LHCN-M2 (cell line): ENCODE results near the gene MYF5. TPM values are rescaled to one million over a fixed set of nuclear protein-coding genes. Genes with fewer than 3 reads are reported as not detected.

ENCODE experiments used
- DNase-seq: peaks from one replicate; pipeline ENCODE4 v3.0.0-alpha.2; 2012; ENCODE audit warnings: low read depth
- total RNA-seq: library from RNA; depleted of rRNA; stranded (reverse); fragments of >200 nt; gene quantifications from 2 replicates; pipeline ENCODE4 v1.2.3, GENCODE V29; 2014

The MYF5 gene
- total RNA-seq, 1 experiment from 2014 or later = 628 TPM

DNA sequence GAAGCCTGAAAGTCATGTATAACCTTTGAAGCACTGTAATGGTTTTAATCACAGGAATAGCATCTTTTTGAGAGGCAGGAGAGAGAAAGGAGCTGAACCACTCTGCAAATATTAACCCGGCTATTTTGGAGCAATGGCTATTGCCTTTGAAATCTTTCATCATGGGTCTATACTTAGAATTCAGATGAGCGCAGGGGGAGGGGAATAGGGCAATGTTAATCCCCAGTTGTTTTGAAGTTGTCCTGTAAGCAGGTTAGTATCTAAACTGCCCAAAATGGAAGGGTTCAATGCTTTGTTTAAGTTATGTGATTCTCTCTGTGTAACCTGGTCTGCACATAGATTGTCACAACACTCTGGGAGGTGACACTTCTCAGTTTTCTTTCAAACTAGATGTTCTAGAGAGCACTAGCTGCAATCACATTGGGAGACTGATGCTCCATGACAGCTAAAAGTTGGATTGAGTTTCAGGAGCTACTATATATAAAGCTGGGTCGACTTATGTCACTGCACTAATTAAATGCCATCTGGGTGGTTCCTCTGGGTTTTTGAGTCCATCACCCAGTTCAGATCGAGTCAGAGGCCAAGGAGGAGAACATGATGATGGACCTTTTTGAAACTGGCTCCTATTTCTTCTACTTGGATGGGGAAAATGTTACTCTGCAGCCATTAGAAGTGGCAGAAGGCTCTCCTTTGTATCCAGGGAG, 9.4 kb upstream of the MYF5 start, which contains the start of gene MYF6:
TSS of gene MYF6 (plus strand) at position 509 of the 704 bp plus-strand sequence. CDS start at position 595, 86 bp downstream.
- DNase-seq = peak; percentile 44

DNA sequence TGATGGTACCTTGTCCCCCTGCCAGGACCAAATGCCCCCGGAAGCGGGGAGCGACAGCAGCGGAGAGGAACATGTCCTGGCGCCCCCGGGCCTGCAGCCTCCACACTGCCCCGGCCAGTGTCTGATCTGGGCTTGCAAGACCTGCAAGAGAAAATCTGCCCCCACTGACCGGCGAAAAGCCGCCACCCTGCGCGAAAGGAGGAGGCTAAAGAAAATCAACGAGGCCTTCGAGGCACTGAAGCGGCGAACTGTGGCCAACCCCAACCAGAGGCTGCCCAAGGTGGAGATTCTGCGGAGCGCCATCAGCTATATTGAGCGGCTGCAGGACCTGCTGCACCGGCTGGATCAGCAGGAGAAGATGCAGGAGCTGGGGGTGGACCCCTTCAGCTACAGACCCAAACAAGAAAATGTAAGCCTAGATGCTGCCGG, 8.9 kb upstream of the MYF5 start:
- no peak for DNase-seq

DNA sequence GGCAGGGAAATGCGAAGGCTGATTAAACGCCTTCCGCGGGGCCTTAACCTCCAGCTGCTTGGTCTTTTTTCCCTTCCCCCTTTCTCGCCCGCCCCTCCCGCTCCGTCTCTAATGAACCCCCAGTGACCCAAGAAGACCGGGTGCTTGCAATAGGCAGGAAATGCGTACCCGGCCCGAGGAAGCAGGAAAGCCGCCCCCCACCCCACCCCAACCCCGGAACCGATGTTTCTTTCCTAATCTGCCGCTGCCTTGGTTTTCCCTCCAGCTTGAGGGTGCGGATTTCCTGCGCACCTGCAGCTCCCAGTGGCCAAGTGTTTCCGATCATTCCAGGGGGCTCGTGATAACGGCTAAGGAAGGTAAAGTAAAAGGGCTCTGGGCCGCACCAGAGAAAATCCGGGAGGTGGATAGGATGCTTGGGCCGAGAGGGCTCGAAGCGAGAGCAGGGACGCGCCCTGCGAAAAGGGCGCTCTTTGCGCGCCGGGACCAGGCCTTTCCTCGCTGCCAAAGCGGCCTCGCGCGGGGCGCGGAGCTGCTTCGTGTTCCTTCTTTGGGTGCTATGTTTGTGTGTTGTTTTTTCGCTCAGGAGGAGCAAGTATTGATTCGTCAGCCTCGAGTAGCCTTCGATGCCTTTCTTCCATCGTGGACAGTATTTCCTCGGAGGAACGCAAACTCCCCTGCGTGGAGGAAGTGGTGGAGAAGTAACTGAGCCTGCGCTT, 8.3 kb upstream of the MYF5 start:
- peak; percentile 91 for DNase-seq

DNA sequence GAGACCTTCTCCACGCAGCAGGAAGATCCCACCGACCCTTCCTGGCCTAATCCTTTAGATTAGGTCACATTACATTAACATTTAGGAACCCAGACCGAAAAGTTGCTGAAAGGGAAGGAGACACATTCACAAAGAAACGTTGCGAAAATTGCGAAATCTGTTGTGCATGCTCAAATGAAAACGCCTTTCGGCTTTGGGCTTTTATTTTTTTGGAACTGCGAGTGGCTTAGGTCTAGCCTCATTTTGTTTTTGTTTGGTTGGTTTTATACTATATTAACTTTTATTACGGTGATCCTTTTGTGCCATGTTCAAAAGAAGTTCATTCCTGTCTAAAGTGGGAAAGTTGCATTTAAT, 7.8 kb upstream of the MYF5 start:
- DNase-seq = no peak

DNA sequence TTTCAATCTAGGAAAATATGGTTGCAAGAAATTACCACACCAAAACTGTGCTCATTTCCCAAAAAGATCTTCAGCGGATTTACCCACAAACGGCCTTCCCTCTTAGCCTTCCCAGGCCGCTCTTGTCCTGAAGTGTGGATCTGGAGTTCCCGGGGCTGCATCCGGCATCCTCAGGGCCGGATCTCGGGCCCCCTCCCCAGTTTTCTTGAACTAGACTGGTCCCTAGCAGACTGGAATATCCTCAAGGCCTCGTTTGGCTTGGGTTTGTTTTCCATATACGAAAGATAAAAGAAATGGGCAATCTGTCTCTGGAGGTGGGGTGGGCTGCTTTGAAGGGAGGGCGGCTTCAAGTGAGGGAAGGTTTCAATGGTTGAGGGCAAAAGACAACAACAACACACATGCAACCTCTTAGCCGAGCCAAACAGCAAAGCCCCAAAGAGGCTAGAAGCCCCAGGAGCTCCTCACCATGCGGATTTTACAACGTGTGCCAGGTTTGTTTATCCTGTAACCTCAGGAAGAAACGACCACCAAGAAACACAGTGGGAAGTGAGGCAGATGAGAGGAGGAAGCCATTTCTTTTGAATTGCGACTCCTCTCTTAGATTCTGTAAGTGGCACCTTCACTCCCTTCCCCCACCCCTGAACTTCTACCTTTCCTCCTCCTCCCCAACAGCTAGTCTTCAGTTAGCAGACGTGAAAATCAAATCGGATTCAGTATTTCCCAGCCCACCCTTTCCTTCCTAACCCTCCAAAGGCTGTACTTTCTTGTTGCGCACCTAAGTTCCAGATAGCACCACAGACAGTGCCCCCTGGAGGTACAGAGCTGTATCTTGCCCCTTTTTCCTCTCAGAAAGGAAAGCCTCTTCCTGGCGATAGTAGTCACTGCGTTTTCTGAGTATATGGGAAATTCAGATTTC, 6.6 kb upstream of the MYF5 start:
- DNase-seq = peak; percentile 94

DNA sequence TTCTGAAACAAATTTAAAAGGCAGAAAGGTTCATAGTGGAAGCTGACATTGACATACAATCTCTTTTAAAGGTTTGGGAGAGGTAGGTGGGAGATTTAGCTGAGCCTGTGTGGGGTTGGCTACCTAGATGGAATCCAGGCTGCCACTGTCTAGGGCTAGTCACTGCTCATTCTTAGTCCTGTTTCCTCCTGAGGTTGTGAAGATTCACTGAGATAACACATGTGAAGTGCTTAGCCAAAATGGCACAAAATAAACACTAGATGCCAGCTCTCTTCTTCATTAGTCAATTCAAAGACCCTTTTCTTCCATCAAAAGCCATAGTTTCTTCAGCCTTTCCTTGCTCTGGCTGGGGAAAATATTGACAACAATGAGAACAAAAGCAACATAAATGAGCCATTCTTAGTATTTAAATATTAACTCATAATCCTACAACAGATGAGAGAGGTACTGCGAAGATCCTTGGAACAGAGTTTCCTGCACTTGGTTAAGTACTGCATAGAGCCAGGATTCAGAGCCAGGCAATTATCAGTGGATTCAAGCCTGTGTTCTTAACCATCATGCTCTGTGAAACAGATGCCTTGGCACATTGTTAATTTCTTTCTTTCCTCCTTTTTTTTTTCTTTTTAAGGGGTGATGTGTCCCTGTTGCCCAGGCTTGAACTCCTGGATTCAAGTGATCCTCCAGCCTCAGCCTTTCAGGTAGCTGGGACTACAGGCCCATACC, 5.8 kb upstream of the MYF5 start:
- peak; percentile 49 for DNase-seq

DNA sequence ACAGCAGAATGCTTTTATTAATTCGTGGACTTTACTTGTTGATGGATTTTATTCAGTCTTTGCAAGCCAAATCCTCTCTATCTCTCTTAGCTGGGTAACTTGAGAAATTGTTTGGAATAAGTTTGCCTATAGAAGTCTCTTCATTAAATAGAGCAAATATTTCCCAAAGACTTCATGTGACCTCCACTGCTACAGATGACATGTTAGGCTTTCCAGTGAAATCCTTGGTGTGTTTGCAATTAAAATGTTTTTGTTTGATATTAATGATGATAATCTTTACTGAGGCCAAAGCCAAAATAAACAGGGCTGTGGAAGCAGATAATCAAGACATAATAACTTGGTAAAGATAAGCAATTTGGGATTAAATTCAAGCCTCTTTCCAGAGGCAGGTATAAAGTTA, 4.8 kb upstream of the MYF5 start:
- peak; percentile 25 for DNase-seq

DNA sequence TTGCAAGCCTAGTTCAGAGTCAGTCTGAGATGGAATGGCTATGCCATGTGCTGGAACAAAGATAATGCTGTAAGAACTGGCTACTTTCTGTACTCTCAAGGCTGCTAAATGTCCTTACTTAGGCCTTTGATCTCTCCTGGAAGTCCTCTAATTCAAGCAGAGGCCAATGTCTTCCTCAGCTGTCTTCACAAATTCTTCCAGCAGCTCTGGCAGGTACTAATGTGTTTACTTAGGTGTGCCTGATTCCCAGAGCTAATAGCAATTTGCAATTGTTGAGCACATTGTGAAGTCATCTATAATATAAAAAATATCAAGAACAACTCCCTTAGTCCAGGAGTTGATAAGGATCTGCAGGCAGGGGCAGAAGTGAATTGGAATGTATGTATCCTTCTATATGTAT, 3.8 kb upstream of the MYF5 start:
- DNase-seq = peak; percentile 60

DNA sequence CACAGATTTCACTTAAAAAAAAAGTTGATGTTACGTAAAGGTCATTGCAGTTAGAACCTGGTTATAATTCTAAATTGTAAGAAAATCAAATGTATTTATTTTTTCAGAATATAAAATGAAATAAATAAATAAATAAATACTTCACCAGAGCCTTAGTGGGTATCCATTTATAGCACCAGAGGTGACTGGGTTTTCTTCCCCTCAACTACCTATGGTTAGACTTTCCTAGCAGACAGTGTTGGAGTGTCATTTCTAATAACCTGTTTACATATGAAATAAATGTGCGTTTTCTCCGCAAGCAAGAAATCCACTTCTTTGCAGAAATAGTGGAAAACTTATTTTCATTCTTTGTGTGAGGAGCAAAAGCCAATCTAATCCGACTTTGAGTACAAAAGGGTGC, 3.3 kb upstream of the MYF5 start:
- peak; percentile 50 for DNase-seq

DNA sequence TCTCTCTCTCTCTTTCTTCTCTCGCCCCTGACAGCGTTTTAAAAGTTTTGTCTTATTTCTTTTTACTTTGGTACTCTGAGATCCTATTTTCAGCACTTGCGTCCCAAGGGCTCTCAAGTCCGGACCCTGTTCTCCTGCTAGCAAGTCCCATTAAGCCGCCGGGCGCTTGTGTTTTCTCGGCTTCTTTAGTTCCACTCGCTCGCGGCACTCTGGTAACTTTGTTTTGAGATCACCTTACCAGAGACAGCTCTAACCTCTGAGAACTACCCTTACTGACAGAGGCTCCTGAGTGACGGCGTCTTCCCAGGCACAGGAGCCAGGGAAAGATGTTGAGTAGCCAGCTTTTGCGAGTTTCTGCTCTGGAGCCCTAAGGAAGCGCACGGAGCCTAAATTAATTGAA, 2.7 kb upstream of the MYF5 start:
- DNase-seq = peak; percentile 70

DNA sequence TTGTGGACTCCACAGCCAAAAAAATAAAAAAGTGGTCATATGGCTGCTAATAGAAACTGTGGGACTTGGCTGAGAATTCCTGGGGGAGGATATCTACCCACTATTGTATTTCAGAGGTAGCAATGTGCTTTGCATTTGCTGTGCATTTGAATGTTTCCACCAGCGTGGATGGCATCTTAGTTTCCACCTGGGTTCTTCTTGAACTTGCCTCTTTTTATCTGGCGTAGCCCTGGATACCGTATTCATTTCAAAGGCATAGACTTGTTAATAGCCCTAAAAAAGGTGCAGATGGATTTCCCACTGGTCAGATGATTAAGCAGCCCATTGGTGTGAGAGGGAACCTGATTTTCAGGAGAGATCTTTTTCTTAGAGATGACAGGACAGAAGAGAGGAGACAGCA, 1.9 kb upstream of the MYF5 start:
- DNase-seq = peak; percentile 64

DNA sequence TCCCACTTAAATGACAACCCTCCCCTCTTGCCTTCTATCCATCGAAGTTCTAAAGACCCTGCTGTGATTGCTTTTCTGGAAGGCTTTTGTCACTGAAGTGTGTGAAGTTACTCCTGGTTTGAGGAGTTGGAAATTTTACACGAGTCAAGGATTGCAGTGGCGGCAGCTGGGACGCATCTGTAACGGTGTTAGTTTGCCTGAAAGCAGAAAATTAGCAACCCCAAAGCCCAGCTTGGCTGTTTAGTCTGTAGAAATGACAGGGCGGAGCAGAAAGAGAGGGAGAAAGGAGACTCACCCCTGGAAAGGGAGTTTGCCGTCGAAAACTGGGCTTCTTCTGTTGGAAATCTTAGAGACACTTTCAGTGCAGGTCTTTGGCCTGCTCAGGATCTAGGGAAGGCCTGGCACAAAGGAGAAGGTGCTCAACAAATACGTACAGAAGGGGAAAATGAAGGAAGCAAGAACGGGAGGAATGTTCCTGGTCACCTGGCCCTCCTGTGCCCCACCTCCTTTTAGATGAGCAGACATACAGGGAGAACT, 931 bp upstream of the MYF5 start:
- DNase-seq = peak; percentile 68

DNA sequence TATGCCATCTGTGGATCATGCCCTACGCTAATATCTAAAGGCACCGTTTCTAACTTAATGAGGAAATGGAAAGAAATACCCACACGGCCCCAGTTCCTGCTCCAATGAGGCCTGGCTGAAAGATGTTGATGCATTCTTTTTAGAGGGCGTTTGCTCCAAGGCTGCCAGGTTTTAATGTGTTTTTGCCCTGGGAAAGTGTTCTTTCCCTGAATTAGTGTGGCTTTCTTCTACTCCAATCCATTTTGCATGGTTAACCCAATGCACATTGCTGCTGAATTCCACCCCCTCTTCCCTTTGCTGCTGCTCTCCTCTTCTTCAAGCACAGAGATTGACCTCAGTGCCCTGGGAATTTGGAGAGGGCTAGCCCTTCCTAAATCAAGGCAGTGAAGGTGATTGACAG, 1.1 kb downstream of the MYF5 start:
- peak; percentile 34 for DNase-seq

DNA sequence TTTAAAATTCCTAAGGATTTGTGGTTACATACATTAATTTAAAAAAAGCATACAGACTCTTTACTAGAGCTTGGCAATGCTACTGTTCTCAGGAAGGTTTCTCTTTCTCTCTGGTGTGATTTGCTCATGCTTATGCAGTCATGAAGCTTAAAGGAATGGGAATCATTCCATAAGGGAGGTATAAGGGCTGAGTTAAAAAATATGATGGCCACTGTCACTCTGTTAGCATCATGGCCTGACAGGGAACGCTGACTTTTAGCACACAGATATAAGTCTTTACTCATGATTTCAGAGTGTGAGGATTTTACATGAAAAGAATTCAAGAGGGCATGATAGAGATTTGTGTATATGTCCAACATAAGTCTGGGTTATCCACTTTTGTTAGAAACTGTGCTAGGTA, 3.8 kb downstream of the MYF5 start:
- peak; percentile 56 for DNase-seq

DNA sequence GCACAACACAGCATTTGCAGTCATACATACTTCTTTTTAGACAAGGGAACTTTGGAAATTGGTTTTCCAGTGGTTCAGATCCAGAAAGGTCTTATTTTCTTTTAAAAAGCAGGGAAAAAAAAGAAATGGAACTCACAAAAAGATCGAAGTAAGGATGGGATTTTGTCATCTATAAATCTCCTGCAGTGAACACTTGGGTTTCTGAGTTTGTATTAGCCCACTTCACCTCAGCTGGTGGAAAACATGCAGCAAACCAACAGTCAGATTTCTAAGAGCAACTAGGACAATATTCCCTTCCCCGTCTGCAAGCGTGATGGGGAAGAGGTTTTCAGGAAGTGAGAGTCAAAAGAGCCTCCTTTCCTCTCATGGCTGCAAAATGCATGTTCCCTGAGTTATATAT, 4.6 kb downstream of the MYF5 start:
- DNase-seq = peak; percentile 54

DNA sequence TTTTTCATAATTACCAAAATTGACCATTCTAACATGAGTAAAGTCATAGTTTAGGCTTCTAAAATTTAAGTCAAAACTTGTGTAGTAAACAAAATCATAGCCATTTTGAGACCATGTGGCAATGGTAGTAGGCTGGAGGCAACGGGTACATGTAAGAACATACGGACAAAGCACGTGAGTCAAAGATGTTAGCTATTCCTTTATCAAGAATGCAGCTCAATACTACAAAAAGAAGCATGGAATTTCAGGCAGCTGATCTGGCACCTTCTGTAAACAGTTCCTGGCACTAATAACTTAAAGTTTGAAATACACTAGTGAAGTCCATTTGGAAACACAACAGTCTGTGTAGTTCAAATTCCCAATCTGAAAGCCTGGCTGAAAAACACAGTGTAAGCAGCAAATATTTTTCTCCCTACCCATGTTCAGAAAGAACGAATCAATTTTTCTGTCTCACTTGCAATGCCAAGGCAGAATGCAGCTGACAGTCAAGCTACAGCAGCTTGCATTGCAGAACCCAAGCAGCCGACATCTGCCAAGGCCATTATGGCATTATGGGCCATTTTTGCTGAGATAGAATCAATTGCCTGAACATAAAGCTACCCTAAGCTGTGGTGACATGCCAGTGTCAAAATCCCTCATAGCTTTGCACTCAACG, 29.3 kb downstream of the MYF5 start:
- DNase-seq = no peak

DNA sequence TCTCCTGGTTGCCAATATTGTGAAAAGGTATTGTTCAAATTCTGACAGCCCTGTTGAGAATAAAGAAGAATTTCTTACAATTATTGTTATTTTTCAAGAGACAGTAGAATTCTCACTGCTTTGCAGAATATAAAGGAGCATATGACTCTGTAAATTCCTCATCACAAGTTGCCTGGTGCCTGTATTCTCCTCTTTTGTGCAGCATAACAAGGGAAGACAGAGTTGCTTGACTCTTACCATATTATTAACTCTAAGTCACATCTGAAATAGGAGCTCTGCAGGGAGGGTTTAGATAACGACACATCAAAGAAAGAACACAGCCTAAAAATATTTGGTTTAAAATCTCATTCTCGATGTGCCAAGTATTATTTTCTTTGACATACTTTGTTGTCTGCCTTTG, 31.1 kb downstream of the MYF5 start:
- no peak for DNase-seq

DNA sequence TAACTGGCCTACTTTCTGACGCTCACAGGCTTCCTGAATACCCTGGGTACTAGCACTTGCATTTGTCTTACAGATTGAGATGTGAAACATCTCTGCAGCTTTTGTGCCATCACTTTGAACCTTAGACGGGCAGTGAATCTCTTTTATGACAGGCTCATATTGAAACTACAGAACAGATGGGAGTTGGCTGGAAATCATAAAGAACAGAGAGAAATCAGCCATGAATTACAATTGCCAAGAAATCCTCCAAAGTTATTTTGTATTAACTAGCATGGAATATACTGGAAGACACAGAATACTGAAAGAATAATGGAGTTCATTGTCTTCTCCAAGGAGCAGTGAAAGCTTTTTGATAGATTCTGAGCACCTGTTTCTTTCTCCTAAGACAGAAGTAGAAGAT, 32.7 kb downstream of the MYF5 start:
- DNase-seq = no peak

DNA sequence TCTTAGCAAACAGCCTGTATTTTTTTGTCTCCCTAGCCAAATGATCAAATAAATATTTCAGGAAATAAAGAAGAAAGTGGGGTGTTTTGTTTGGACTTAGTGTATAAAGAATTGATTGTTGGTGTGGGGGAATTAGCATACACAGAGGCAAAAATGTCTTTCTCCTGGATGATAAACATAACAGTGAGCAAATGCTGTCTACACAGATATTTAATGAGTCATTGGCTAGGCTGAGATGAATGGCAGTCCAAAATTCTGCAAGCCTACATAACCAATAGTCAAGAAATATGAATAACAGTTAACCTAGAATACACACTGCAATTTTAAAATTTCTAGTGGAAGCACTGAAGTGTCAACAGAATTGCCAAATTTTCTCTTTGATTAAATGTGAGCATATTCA, 35.8 kb downstream of the MYF5 start:
- DNase-seq = no peak

DNA sequence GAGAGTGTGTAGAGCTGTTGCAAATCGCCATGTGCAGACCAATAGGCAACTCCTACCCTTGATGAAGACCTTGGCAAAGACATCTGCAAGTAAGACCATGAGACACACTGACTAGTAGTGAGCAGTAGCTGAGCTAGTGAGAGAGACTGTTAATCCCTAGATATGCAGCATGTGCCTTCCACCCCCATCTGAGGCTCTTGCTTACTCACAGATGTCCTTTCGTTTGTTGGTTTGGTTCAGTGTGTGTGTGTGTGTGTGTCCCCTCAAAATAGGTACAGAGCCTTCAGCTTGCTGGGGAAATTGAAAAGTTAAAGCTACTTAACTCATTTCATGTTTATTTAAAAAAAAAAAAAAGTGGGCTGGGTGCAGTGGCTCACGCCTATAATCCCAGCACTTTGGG, 37.6 kb downstream of the MYF5 start:
- DNase-seq = no peak

DNA sequence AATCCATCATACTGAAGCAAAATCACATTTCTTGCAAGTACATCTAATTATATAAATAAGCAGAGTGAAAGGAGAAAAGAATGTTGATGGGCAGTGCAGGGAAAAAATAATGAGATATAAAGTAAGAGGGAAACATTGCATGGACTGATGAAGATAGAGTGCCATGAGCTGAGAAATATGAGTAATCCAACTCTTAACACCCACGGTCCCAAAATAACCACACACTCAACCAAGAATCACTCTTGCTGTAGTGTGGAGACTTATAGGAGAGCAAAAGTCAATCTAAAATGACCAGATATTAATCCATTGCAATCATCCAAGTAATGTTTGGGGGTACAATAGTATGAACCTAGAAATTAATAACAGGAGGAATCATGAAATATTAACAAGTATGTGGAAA, 40.2 kb downstream of the MYF5 start:
- DNase-seq = peak; percentile 44
